ENCODE measurements around the gene HOXB4.

- TF ChIP-seq CTCF (conservative IDR thresholded peaks at IDR 0.05; ENCODE audit: low read depth, low read length) (no peak), EZH2 (IDR thresholded peaks at IDR 0.05; ENCODE audit: low read length, unreplicated experiment) (no peak)
Observed at GRCh38 chr17:48609033-48609432, 30.9 kb upstream of the HOXB4 start.

All from PC-3 (cell line).